Endothelial cell of umbilical vein (primary cell): ENCODE data around the gene ATP6AP2. TPM values are rescaled to one million over a fixed set of nuclear protein-coding genes. Genes with fewer than 3 reads are reported as not detected.

Source experiments
- BruUV-seq: library from RNA; stranded (reverse); fragments of 400-500 nt; replicated peaks from 2 replicates; lab custom pipeline; 2021; lab: Mats Ljungman, UMichigan
- CTCF ChIA-PET: fragments of 300-600, 350-600 bp; sonication (Branson Sonifier 250); formaldehyde crosslinking; loops from one replicate; lab custom pipeline; 2021; ENCODE audit warnings: antibody characterized with exemption, inconsistent platforms; lab: Charles Lee
- POLR2A ChIA-PET: fragments of 300-600, 350-600 bp; sonication (Branson Sonifier 250); formaldehyde crosslinking; loops from one replicate; lab custom pipeline; 2021; ENCODE audit warnings: antibody characterized with exemption, inconsistent platforms; lab: Charles Lee
- DNase-seq: peaks from one replicate; pipeline ENCODE4 v3.0.0-alpha.2; 2011; ENCODE audit warnings: low read depth, low spot score
- FAIRE-seq: peaks from 2 replicates; lab custom pipeline; 2011; peaks lifted over from hg19 to GRCh38; lab: Jason Lieb, UNC
- H2AFZ ChIP-seq: 2 replicates; pipeline ENCODE4 v1.6.0; 2012; ENCODE audit warnings: low read depth, low read length, control low read depth, inconsistent platforms
- H3K27ac ChIP-seq: 2 replicates; pipeline ENCODE4 v1.5.1; 2011; ENCODE audit warnings: low read depth, mild to moderate bottlenecking, control low read depth, low read length, moderate library complexity; ENCODE audit not compliant: insufficient read depth
- H3K27me3 ChIP-seq, 2 experiments: 2 replicates each; pipeline versions ENCODE4 v1.6.0 to v1.6.1; 2011; ENCODE audit warnings: low read length in 2 of 2, mixed read lengths in 1 of 2; ENCODE audit not compliant: control insufficient read depth in 2 of 2, insufficient read depth in 2 of 2
- H3K36me3 ChIP-seq, 2 experiments: 2 replicates in 1 of 2; 3 replicates in 1 of 2; pipeline ENCODE4 v1.5.1; 2011; ENCODE audit warnings: low read length in 2 of 2, mild to moderate bottlenecking in 1 of 2, moderate library complexity in 1 of 2; ENCODE audit not compliant: control insufficient read depth in 2 of 2, insufficient read depth in 2 of 2; ENCODE audit errors: extremely low read depth in 1 of 2
- H3K4me1 ChIP-seq: 3 replicates; pipeline ENCODE4 v1.5.1; 2011; ENCODE audit warnings: mild to moderate bottlenecking, low read length; ENCODE audit not compliant: control insufficient read depth, insufficient read depth; ENCODE audit errors: extremely low read depth
- H3K4me2 ChIP-seq: 2 replicates; pipeline ENCODE4 v1.6.1; 2011; ENCODE audit warnings: low read length, control low read depth, mixed read lengths; ENCODE audit not compliant: insufficient read depth
- H3K4me3 ChIP-seq, 3 experiments: fragments of 200-600 bp in 1 of 3; sonication (generic), shearing (Covaris generic) in 1 of 3; replicated peaks in 1 of 3; 2 replicates each; pipeline ENCODE4 v1.5.1; 2011 to 2016; ENCODE audit warnings: control low read depth in 3 of 3, low read length in 3 of 3, mild to moderate bottlenecking in 2 of 3, inconsistent platforms in 1 of 3, low read depth in 1 of 3, moderate library complexity in 1 of 3; ENCODE audit not compliant: insufficient read depth in 1 of 3
- H3K79me2 ChIP-seq: 2 replicates; pipeline ENCODE4 v1.6.0; 2012; ENCODE audit warnings: low read length, inconsistent platforms; ENCODE audit not compliant: control insufficient read depth, insufficient read depth
- H3K9ac ChIP-seq: replicated peaks from 2 replicates; pipeline ENCODE3; 2011; ENCODE audit warnings: low read length, control low read depth; ENCODE audit not compliant: insufficient read depth; ENCODE audit errors: extremely low read depth
- H3K9me1 ChIP-seq: replicated peaks from 3 replicates; pipeline ENCODE4 v1.6.0; 2011; ENCODE audit warnings: mild to moderate bottlenecking, low read length; ENCODE audit not compliant: control insufficient read depth, insufficient read depth; ENCODE audit errors: extremely low read depth
- H3K9me3 ChIP-seq: replicated peaks from 2 replicates; pipeline ENCODE4 v1.5.1; 2012; ENCODE audit warnings: low read length, inconsistent platforms; ENCODE audit not compliant: control insufficient read depth, insufficient read depth
- H4K20me1 ChIP-seq: replicated peaks from 2 replicates; pipeline ENCODE3; 2011; ENCODE audit warnings: mild to moderate bottlenecking, low read length; ENCODE audit not compliant: control insufficient read depth, insufficient read depth; ENCODE audit errors: extremely low read depth
- EZH2 ChIP-seq: IDR thresholded peaks from 2 replicates; pipeline ENCODE4 v1.6.1; 2012; ENCODE audit warnings: borderline replicate concordance, low read depth, mild to moderate bottlenecking, moderate library complexity, low read length, inconsistent platforms; ENCODE audit not compliant: severe bottlenecking
- FOS ChIP-seq: IDR thresholded peaks from 2 replicates; pipeline ENCODE4 v1.6.1; 2011; ENCODE audit warnings: mild to moderate bottlenecking, low read length, moderate library complexity, borderline replicate concordance; ENCODE audit not compliant: insufficient read depth
- GATA2 ChIP-seq: IDR thresholded peaks from 2 replicates; pipeline ENCODE4 v1.7.0; 2011; ENCODE audit warnings: low read depth, mild to moderate bottlenecking, moderate library complexity, mixed read lengths, low read length; ENCODE audit not compliant: insufficient read length, insufficient read depth
- JUN ChIP-seq: IDR thresholded peaks from 2 replicates; pipeline ENCODE4 v1.6.1; 2011; ENCODE audit warnings: borderline replicate concordance, low read depth; ENCODE audit not compliant: insufficient read length, insufficient read depth
- MYC ChIP-seq: IDR thresholded peaks from one replicate; pipeline ENCODE4 v1.6.1; 2011; ENCODE audit warnings: mild to moderate bottlenecking, low read depth, low read length
- dilution Hi-C: fragments of 300-500 bp; cut with MboI; formaldehyde crosslinking; loops from one replicate; pipeline ENCODE4 v1.15.0; 2019; ENCODE audit warnings: low sequenced_read_pairs; ENCODE audit not compliant: extremely low pct_ligation_motif_present
- intact Hi-C: fragments of 100-400 bp; cut with micrococcal nuclease; formaldehyde crosslinking; loops from one replicate; pipeline ENCODE4 v1.10.0; 2022
- polyA plus RNA-seq, 4 experiments: library from polyadenylated mRNA; depleted of rRNA in 3 of 4; stranded (reverse) in 3 of 4; unstranded in 1 of 4; fragments of >200 nt; gene quantifications; 2 replicates each; pipeline versions ENCODE4 v1.2.1 to v1.2.3, GENCODE V29; 2011 to 2012; ENCODE audit warnings: missing spikeins in 1 of 4
- total RNA-seq: library from RNA; stranded (reverse); gene quantifications from 2 replicates; pipeline ENCODE4 v1.2.3, GENCODE V29; 2021

Gene ATP6AP2
- total and polyA plus RNA-seq, 2 donors (not counting 3 experiments of a cell fraction or from before 2014, with no cell fraction given) = 84.6 to 95.9 TPM

- no peak for TF ChIP-seq GATA2
- ChIA-PET CTCF (no interaction called here), POLR2A (no interaction called here)
- dilution Hi-C loops = no loop called here
- H3K9me1 ChIP-seq = no peaks in the 10 kb centered on the region
- no peak overlapping the region for H3K27ac ChIP-seq
- no peaks in the 10 kb centered on the region for H3K36me3 ChIP-seq
- no peak overlapping the region for H3K9ac ChIP-seq
- H3K9me3 ChIP-seq = no peaks in the 10 kb centered on the region
- FAIRE-seq (no peak), DNase-seq (no peak)
- intact Hi-C loops = no loop called here
- H3K4me2 ChIP-seq = no peak overlapping the region
- peaks cover 5 to 19% of the 10 kb centered on the region in 2 experiments for H3K27me3 ChIP-seq
- H3K79me2 ChIP-seq = no peaks in the 10 kb centered on the region
- BruUV-seq = no TSS peak
- no peak overlapping the region for H3K4me3 ChIP-seq
- H4K20me1 ChIP-seq = no peaks in the 10 kb centered on the region
- H3K4me1 ChIP-seq = no peaks in the 10 kb centered on the region
- no peak overlapping the region for H2AFZ ChIP-seq
These were observed 42.4 kb upstream of the ATP6AP2 start for GRCh38 chrX:40538406-40538805.

GRCh38 chrX:40539214-40540142 is 41.3 kb upstream of the ATP6AP2 start:
- no TSS peak for BruUV-seq
- Histone ChIP-seq H3K79me2 (no peaks in the 10 kb centered on the region), H3K27ac (no peak overlapping the region), H3K4me3 (no peak overlapping the region), H3K4me2 (no peak overlapping the region), H3K9ac (no peak overlapping the region), H3K27me3 (peaks cover 5 to 19% of the 10 kb centered on the region in 2 experiments), H3K9me1 (no peaks in the 10 kb centered on the region), H3K36me3 (no peaks in the 10 kb centered on the region), H4K20me1 (no peaks in the 10 kb centered on the region), H3K4me1 (peaks cover 6% of the 10 kb centered on the region), H2AFZ (no peak overlapping the region), H3K9me3 (no peaks in the 10 kb centered on the region)
- no peak for DNase-seq
- dilution Hi-C loops (no loop called here), intact Hi-C loops (loop anchor here (5.0 kb wide), 1 partner anchor 262 kb away; no protein-coding TSS in a partner anchor)
- TF ChIP-seq GATA2 = no peak
- no peak for TF ChIP-seq MYC
- TF ChIP-seq EZH2 = no peak
- TF ChIP-seq FOS = no peak
- no peak for TF ChIP-seq JUN
- ChIA-PET CTCF (interaction anchor here (0.5 kb wide), 1 partner anchor 370 kb away, joined by 3 read pairs; no protein-coding TSS in a partner anchor), POLR2A (no interaction called here)
- FAIRE-seq = no peak
